ENCODE results near the gene SLC12A7. TPM values are rescaled to one million over a fixed set of nuclear protein-coding genes. Genes with fewer than 3 reads are reported as not detected.

SLC12A7 gene
- total RNA-seq, 4 donors from 2014 or later: 87.2 to 182 (median 116) TPM

DNA sequence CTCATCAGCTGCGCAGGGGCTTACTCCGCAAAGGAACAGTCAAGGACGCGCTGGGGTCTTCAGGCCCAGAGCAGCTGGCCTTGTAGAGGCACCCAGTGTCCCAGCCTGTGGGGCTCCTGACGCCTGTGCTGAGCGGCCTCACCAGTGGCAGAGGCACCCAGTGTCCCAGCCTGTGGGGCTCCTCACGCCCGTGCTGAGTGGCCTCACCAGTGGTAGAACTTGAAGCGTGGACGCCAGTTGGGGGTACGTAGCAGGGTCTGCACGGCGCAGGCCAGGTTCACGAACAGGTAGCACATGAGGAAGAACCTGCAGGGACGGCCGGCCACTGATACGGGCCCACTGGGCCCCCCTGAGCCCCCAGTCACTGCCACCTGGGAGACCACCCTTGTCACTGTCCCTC lies 35.9 kb downstream of the SLC12A7 start:
- TF ChIP-seq, protein P1, sequence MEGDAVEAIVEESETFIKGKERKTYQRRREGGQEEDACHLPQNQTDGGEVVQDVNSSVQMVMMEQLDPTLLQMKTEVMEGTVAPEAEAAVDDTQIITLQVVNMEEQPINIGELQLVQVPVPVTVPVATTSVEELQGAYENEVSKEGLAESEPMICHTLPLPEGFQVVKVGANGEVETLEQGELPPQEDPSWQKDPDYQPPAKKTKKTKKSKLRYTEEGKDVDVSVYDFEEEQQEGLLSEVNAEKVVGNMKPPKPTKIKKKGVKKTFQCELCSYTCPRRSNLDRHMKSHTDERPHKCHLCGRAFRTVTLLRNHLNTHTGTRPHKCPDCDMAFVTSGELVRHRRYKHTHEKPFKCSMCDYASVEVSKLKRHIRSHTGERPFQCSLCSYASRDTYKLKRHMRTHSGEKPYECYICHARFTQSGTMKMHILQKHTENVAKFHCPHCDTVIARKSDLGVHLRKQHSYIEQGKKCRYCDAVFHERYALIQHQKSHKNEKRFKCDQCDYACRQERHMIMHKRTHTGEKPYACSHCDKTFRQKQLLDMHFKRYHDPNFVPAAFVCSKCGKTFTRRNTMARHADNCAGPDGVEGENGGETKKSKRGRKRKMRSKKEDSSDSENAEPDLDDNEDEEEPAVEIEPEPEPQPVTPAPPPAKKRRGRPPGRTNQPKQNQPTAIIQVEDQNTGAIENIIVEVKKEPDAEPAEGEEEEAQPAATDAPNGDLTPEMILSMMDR (IDR thresholded peaks at IDR 0.05): no peak
- no peak for TF ChIP-seq POLR2A (IDR thresholded peaks at IDR 0.05)
- H3K9me3 ChIP-seq: no peaks in the 10 kb centered on the region
- no peak overlapping the region for H3K4me3 ChIP-seq
- H3K4me1 ChIP-seq: no peaks in the 10 kb centered on the region
- H3K27me3 ChIP-seq: no peaks in the 10 kb centered on the region
- H3K36me3 ChIP-seq: peaks cover 0 to 74% (median 0%) of the 10 kb centered on the region in 3 donors
- no peak overlapping the region for H3K27ac ChIP-seq
- DNase-seq: no peak

DNA sequence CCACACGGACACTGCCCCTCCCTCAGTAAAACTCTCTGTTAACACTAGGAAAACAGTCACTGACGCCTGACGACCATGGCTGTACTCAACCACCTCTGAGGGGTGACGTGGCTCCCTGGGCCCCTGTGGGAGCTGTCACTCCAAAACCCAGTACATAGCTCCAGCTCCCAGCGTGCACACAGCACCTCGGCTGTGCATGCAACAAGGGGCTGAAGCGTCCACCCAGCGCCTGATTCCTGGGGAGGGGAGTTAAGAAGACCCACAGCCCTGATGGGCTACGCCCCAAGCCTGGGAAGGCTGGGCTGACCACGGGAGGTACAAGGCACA lies 36.3 kb downstream of the SLC12A7 start:
- Histone ChIP-seq H3K9me3 (no peaks in the 10 kb centered on the region), H3K27me3 (no peaks in the 10 kb centered on the region), H3K4me3 (no peak overlapping the region), H3K27ac (no peak overlapping the region), H3K4me1 (no peaks in the 10 kb centered on the region), H3K36me3 (peaks cover 0 to 71% (median 0%) of the 10 kb centered on the region in 3 donors)
- TF ChIP-seq, protein P1 (IDR thresholded peaks at IDR 0.05): no peak
- no peak for TF ChIP-seq POLR2A (IDR thresholded peaks at IDR 0.05)
- no peak for DNase-seq

DNA sequence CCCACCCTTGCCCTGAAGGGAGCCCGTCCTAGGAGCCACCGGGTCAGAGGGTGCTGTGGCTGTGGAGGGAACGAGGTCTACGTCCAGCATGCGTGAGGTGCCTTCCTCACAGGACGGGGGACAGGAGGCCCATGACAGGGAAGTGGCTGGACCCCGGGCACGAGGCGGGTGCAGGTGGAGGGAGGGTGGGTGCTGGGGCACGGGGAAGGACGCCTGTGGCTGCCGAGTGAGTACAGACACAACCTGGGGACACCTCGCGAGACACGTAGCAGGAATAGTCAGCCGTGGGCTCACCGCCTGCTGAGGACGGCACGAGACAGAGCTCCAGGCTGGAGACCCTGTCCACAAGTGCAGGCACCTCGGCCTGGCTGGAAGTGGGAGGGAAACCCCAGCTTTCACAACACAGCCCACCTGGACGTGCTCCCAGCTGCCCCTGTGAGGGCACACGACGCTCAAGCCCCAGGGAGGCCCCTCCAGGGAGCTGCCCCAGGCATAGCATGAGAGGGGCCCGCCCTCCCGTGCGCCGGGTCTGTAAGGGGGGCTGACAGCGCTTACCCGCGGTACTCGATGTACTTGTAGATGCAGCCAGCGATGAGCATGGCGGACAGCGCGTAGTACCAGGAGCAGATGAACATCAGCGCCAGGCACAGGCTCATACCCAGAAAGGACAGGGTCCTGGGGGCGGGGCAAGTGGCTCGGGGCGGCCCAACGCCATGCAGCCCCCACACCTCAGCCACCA lies 36.9 kb downstream of the SLC12A7 start:
- TF ChIP-seq POLR2A (IDR thresholded peaks at IDR 0.05): no peak
- TF ChIP-seq, protein P1 (IDR thresholded peaks at IDR 0.05): no peak
- H3K27me3 ChIP-seq: no peaks in the 10 kb centered on the region
- DNase-seq: no peak
- H3K36me3 ChIP-seq: peaks cover 0 to 68% (median 0%) of the 10 kb centered on the region in 3 donors
- no peak overlapping the region for H3K27ac ChIP-seq
- H3K4me1 ChIP-seq: no peaks in the 10 kb centered on the region
- no peak overlapping the region for H3K4me3 ChIP-seq
- H3K9me3 ChIP-seq: no peaks in the 10 kb centered on the region

DNA sequence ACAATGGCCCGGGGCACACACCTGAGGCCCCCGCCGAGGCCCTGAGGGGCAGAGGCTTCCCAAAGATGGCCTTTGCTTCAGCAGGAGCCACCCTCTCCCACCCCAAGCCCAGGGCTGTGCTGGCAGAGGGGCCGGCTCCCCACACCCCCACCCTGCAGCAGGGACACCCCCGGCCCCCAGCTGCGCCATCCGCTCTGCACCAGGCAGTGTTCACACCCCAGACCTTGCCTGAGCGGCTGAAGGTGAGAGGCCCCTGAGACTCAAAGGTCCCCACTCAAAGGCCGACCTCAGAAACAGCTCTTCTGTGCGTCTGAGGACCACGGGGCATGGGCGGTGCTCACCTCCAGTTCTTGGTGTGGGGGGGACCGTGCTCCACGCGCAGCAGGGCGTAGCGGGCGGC lies 37.6 kb downstream of the SLC12A7 start:
- peaks cover 0 to 67% (median 0%) of the 10 kb centered on the region in 3 donors for H3K36me3 ChIP-seq
- TF ChIP-seq, protein P1 (IDR thresholded peaks at IDR 0.05): no peak
- TF ChIP-seq POLR2A (IDR thresholded peaks at IDR 0.05): no peak
- no peaks in the 10 kb centered on the region for H3K27me3 ChIP-seq
- no peaks in the 10 kb centered on the region for H3K4me1 ChIP-seq
- H3K4me3 ChIP-seq: no peak overlapping the region
- no peak overlapping the region for H3K27ac ChIP-seq
- H3K9me3 ChIP-seq: no peaks in the 10 kb centered on the region
- no peak for DNase-seq

DNA sequence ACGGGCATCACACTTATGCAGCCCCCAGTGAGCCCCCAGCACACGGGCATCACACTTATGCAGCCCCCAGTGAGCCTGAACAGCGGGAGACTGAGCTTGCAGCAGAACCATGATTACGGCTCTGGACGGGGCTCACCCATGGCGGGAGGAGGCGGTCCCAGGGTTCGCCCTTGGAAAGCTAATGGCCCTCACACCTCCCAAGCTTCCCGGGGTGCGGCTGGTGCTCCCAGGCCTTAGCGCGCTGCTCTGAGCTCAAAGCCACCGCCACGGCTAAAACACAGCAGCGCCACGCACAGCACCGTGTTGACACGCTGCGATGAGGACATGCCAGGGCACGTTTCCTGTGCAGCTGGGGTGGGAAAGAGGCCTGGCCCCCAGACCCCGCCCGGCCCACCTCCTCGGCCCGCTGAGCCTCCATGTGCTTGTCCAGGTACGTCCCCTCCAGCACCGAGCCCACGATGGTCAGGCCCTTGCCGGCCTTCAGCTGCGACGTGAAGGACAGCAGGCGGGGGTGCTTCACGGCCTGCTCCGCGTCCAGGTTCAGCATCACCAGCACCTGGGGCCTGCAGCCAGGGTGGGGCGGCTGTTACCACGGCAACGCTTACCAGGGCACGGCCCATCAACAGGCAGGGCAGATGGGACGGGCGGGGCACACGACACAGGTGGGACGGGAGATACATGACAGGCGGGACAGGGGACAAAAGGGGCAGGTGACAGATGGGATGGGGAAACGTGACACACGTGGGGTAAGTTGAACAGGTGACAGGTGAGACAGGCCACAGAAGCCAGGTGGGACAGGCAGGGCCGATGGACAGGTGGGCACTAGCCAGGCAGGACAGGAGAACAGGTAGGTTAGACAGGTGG lies 38.4 kb downstream of the SLC12A7 start:
- Histone ChIP-seq H3K9me3 (no peaks in the 10 kb centered on the region), H3K4me1 (no peaks in the 10 kb centered on the region), H3K27ac (no peak overlapping the region), H3K4me3 (no peak overlapping the region), H3K27me3 (no peaks in the 10 kb centered on the region), H3K36me3 (peaks cover 0 to 67% (median 0%) of the 10 kb centered on the region in 3 donors)
- TF ChIP-seq, protein P1 (IDR thresholded peaks at IDR 0.05): no peak
- TF ChIP-seq POLR2A (IDR thresholded peaks at IDR 0.05): no peak
- DNase-seq: peak in 1 of 3 donors; percentile 71
